NCI-H2029 (cell line): ENCODE data around the gene FLNB.

Experiments
- DNase-seq: peaks from one replicate; lab custom pipeline; 2025; lab: John Stamatoyannopoulos, UW

Gene FLNB

GRCh38 chr3:58009026-58009748, 965 bp downstream of the FLNB start:
- no peak for DNase-seq

GRCh38 chr3:58009749-58010535, 1.7 kb downstream of the FLNB start:
- DNase-seq, result peak; percentile 65

- DNase-seq, result no peak
Measured at GRCh38 chr3:58010562-58010961, 2.3 kb downstream of the FLNB start.

GRCh38 chr3:58011580-58011979, 3.4 kb downstream of the FLNB start:
- no peak for DNase-seq

GRCh38 chr3:58012302-58012701, 4.1 kb downstream of the FLNB start:
- DNase-seq, result no peak

GRCh38 chr3:58013099-58013498, 4.9 kb downstream of the FLNB start:
- DNase-seq, result no peak

GRCh38 chr3:58013973-58014649, 5.9 kb downstream of the FLNB start:
- no peak for DNase-seq

GRCh38 chr3:58015520-58015915, 7.3 kb downstream of the FLNB start:
- DNase-seq, result no peak

- DNase-seq, result no peak
Measured at GRCh38 chr3:58016710-58017109, 8.5 kb downstream of the FLNB start.

- DNase-seq, result no peak
Measured at GRCh38 chr3:58018892-58019742, 10.9 kb downstream of the FLNB start.

- no peak for DNase-seq
Measured at GRCh38 chr3:58020783-58021071, 12.5 kb downstream of the FLNB start.

- peak; percentile 89 for DNase-seq
Measured at GRCh38 chr3:58021072-58021959, 13.1 kb downstream of the FLNB start.

- DNase-seq, result no peak
Measured at GRCh38 chr3:58021962-58022361, 13.7 kb downstream of the FLNB start.

- no peak for DNase-seq
Measured at GRCh38 chr3:58022490-58022889, 14.3 kb downstream of the FLNB start.

GRCh38 chr3:58023531-58023930, 15.3 kb downstream of the FLNB start:
- no peak for DNase-seq

GRCh38 chr3:58025406-58025805, 17.2 kb downstream of the FLNB start:
- no peak for DNase-seq

- peak; percentile 76 for DNase-seq
Measured at GRCh38 chr3:58025837-58026569, 17.8 kb downstream of the FLNB start.

GRCh38 chr3:58026598-58026997, 18.4 kb downstream of the FLNB start:
- no peak for DNase-seq

- no peak for DNase-seq
Measured at GRCh38 chr3:58027704-58028317, 19.6 kb downstream of the FLNB start.

- DNase-seq, result no peak
Measured at GRCh38 chr3:58028902-58029301, 20.7 kb downstream of the FLNB start.
